Loucy (cell line): ENCODE measurements around the gene AGPAT2.

Experiments used
- EZH2phosphoT487 ChIP-seq: fragments of 200-600 bp; IDR thresholded peaks from 2 replicates; pipeline ENCODE4 v1.6.1; 2018; ENCODE audit warnings: antibody characterized with exemption, mild to moderate bottlenecking, moderate library complexity, borderline replicate concordance
- TF ChIP-seq, protein P1 (sequence below): fragments of 200-600 bp; sonication (generic); conservative IDR thresholded peaks from 2 replicates; pipeline ENCODE4 v1.5.1; 2014; ENCODE audit warnings: mild to moderate bottlenecking, antibody characterized with exemption, low read length

DNA sequence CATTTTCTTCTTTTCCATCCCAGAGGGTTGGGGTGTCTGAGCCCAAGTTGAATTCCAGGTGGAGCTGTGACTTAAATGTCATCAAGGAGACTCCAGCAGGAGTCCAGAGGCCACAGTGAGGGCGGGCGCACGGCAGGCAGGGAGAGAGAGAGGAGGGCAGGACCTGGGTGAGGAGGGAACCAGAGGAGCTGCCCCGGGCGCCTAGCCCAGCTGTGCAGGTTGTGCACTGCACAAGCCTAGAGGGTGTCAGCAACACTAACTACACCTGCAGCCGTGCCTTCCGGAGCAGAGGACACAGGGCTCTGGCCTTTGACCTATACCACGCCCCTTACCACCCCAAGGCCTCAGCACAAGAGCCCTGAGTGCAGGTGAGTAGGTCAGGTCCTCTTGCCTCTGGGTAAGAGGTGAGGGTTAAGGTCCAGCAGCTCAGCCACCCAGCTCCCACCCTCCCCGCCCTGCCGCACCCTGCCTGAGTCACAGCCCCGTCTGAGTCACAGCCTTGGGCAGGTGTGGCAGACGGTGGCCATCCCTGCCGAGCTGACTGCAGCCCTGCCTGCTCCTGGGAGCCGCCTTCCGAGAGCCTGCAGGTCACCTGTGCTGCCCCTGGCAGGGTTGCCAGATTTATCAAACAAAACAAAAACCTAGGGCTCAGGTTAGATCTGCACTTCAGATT lies 6.4 kb upstream of the AGPAT2 start:
- TF ChIP-seq, protein P1, sequence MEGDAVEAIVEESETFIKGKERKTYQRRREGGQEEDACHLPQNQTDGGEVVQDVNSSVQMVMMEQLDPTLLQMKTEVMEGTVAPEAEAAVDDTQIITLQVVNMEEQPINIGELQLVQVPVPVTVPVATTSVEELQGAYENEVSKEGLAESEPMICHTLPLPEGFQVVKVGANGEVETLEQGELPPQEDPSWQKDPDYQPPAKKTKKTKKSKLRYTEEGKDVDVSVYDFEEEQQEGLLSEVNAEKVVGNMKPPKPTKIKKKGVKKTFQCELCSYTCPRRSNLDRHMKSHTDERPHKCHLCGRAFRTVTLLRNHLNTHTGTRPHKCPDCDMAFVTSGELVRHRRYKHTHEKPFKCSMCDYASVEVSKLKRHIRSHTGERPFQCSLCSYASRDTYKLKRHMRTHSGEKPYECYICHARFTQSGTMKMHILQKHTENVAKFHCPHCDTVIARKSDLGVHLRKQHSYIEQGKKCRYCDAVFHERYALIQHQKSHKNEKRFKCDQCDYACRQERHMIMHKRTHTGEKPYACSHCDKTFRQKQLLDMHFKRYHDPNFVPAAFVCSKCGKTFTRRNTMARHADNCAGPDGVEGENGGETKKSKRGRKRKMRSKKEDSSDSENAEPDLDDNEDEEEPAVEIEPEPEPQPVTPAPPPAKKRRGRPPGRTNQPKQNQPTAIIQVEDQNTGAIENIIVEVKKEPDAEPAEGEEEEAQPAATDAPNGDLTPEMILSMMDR = no peak
- TF ChIP-seq EZH2phosphoT487 = no peak
